ENCODE data around the gene EIF2B2. TPM values are rescaled to one million over a fixed set of nuclear protein-coding genes. Genes with fewer than 3 reads are reported as not detected.

The EIF2B2 gene
- total and polyA plus RNA-seq, 10 of the 15 experiments (the other 5 are each of a cell fraction or from before 2014, with no cell fraction given), result 17.4 to 168 (median 65.5) TPM

- TF ChIP-seq TAF1 (IDR thresholded peaks at IDR 0.05; ENCODE audit: borderline replicate concordance, low read depth, low read length) (no peak), POU2F2 (IDR thresholded peaks at IDR 0.05; ENCODE audit: borderline replicate concordance, low read depth, low read length) (no peak), ATF2 (IDR thresholded peaks at IDR 0.05; ENCODE audit: low read length) (no peak)
These were observed 16.0 kb downstream of the EIF2B2 start (continued) for GRCh38 chr14:75018694-75019093.

GRCh38 chr14:75022655-75023054, 19.9 kb downstream of the EIF2B2 start:
- ATAC-seq (peak; percentile 65), FAIRE-seq (no peak), DNase-seq (ENCODE audit: low read depth, low spot score) (no peak)
- SMC1A ChIA-PET (ENCODE audit: uncharacterized antibody, unreplicated experiment), result interaction anchor here (1.0 to 2.5 kb wide), 5 partner anchors 9 to 41 kb away, joined by 3 to 13 read pairs (median 4); partner anchors contain the start of gene ACYP1
- TF ChIP-seq MLLT1 (IDR thresholded peaks at IDR 0.05) (no peak), ATF7 (IDR thresholded peaks at IDR 0.05; ENCODE audit: low read depth) (no peak), KLF5 (IDR thresholded peaks at IDR 0.05; ENCODE audit: partially characterized antibody) (no peak), RAD21 (IDR thresholded peaks at IDR 0.05; ENCODE audit: insufficient read depth, low read depth, low read length) (peak; percentile 26; the same call in 1 of the 2 replicates), EED (IDR thresholded peaks at IDR 0.05; ENCODE audit: low read depth) (no peak), RELB (IDR thresholded peaks at IDR 0.05; ENCODE audit: low read depth) (no peak), DPF2 (IDR thresholded peaks at IDR 0.05) (no peak), RBBP5 (conservative IDR thresholded peaks at IDR 0.05) (no peak)
- TF ChIP-seq, protein P1, sequence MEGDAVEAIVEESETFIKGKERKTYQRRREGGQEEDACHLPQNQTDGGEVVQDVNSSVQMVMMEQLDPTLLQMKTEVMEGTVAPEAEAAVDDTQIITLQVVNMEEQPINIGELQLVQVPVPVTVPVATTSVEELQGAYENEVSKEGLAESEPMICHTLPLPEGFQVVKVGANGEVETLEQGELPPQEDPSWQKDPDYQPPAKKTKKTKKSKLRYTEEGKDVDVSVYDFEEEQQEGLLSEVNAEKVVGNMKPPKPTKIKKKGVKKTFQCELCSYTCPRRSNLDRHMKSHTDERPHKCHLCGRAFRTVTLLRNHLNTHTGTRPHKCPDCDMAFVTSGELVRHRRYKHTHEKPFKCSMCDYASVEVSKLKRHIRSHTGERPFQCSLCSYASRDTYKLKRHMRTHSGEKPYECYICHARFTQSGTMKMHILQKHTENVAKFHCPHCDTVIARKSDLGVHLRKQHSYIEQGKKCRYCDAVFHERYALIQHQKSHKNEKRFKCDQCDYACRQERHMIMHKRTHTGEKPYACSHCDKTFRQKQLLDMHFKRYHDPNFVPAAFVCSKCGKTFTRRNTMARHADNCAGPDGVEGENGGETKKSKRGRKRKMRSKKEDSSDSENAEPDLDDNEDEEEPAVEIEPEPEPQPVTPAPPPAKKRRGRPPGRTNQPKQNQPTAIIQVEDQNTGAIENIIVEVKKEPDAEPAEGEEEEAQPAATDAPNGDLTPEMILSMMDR (IDR thresholded peaks at IDR 0.05 in 2 of 3, conservative IDR thresholded peaks at IDR 0.05 in 1 of 3; ENCODE audit: control insufficient read depth in 2 of 3, extremely low read depth in 1 of 3, insufficient read depth in 1 of 3, low read depth in 3 of 3, low read length in 3 of 3), result peak; percentile 16 to 50 (median 26); a peak in 3 of 6 replicates
- H3K27ac ChIP-seq (ENCODE audit: control insufficient read depth, insufficient read depth), result no peak overlapping the region
- BruUV-seq (replicated peaks), result no TSS peak
- intact Hi-C loops (cut with micrococcal nuclease; ENCODE audit: unreplicated experiment), result no loop called here
- no peaks in the 10 kb centered on the region for H3K79me2 ChIP-seq (ENCODE audit: control insufficient read depth, insufficient read depth, low read length)
- RAD21 ChIA-PET (ENCODE audit: unreplicated experiment), result interaction anchor here (1.3 to 2.6 kb wide), 2 partner anchors 65 to 162 kb away, joined by 4 to 5 read pairs; no protein-coding TSS in a partner anchor
- 88% methylated on average over 8 of the region's 8 CpGs for WGBS (ENCODE audit: insufficient coverage, insufficient replicate concordance, low lambda C conversion rate, missing lambda C conversion rate)
- H3K4me2 ChIP-seq (ENCODE audit: control insufficient read depth, insufficient read depth), result no peak overlapping the region
- H3K36me3 ChIP-seq (ENCODE audit: control insufficient read depth in 2 of 2, insufficient read depth in 2 of 2, low read length in 1 of 2), result peaks cover 1 to 13% of the 10 kb centered on the region in 2 experiments; a peak in 2 of 4 replicates
- H3K9me3 ChIP-seq (replicated peaks; ENCODE audit: control insufficient read depth, insufficient read depth, low read length), result no peaks in the 10 kb centered on the region
- H3K27me3 ChIP-seq (replicated peaks in 1 of 2; ENCODE audit: control insufficient read depth in 2 of 2, insufficient read depth in 2 of 2, low read length in 1 of 2), result no peaks in the 10 kb centered on the region
- in situ Hi-C loops (cut with MboI), result no loop called here
- no peak overlapping the region for H3K4me3 ChIP-seq
- CTCF ChIA-PET, result interaction anchor here (0.8 to 2.8 kb wide), 6 partner anchors 9 to 162 kb away, joined by 3 to 15 read pairs (median 8); no protein-coding TSS in a partner anchor
- no peak overlapping the region for H3K9ac ChIP-seq (ENCODE audit: control insufficient read depth, insufficient read depth, low read length)
- POLR2A ChIA-PET, result interaction anchor here (1.5 kb wide), 1 partner anchor 8 kb away, joined by 4 read pairs; no protein-coding TSS in a partner anchor
- H2AFZ ChIP-seq (ENCODE audit: control insufficient read depth, low read depth, low read length), result no peak overlapping the region
- H4K20me1 ChIP-seq (ENCODE audit: control insufficient read depth, insufficient read depth), result no peaks in the 10 kb centered on the region
- H3K4me1 ChIP-seq (ENCODE audit: control insufficient read depth, insufficient read depth, low read length), result no peaks in the 10 kb centered on the region

All from GM12878 (cell line).